Measurements from ENCODE around the gene F8A1.
"Not testable (repeated sequence)": the region's sequence is repeated elsewhere in the genome, so short reads cannot be mapped to it uniquely, and the experiment has no call there.

The F8A1 gene

GRCh38 chrX:154886069-154886788 lies at the start of gene F8A1:
TSS of gene F8A1 (plus strand) at chrX:154886355. CDS start at chrX:154886375, 20 bp downstream.
- H3K4me1 ChIP-seq (ENCODE audit: low read length); H3K4me3 ChIP-seq (ENCODE audit: low read length); H3K4me2 ChIP-seq (ENCODE audit: low read length); H3K9me3 ChIP-seq (ENCODE audit: insufficient read depth, low read length); H3K27ac ChIP-seq (ENCODE audit: low read length); H4K20me1 ChIP-seq (ENCODE audit: insufficient read depth, low read length); H3K27me3 ChIP-seq (ENCODE audit: low read depth, low read length); H3K79me2 ChIP-seq (ENCODE audit: low read length); H3K36me3 ChIP-seq (replicated peaks; ENCODE audit: low read depth, low read length); H3K9ac ChIP-seq (ENCODE audit: low read length); H2AFZ ChIP-seq (ENCODE audit: low read depth, low read length): not testable (repeated sequence)

- no peak overlapping the region for H3K27ac ChIP-seq (ENCODE audit: low read length)
- no peak overlapping the region for H2AFZ ChIP-seq (ENCODE audit: low read depth, low read length)
- no peaks in the 10 kb centered on the region for H3K36me3 ChIP-seq (replicated peaks; ENCODE audit: low read depth, low read length)
- no peaks in the 10 kb centered on the region for H4K20me1 ChIP-seq (ENCODE audit: insufficient read depth, low read length)
- H3K4me3 ChIP-seq (ENCODE audit: low read length) = no peak overlapping the region
- H3K4me1 ChIP-seq (ENCODE audit: low read length) = no peaks in the 10 kb centered on the region
- H3K79me2 ChIP-seq (ENCODE audit: low read length) = no peaks in the 10 kb centered on the region
- H3K9me3 ChIP-seq (ENCODE audit: insufficient read depth, low read length) = no peaks in the 10 kb centered on the region
- TF ChIP-seq EZH2phosphoT487 (IDR thresholded peaks at IDR 0.05; ENCODE audit: low read depth) (no peak), CTCF (IDR thresholded peaks at IDR 0.05; ENCODE audit: low read depth, low read length) (peak; percentile 63)
- H3K4me2 ChIP-seq (ENCODE audit: low read length) = no peak overlapping the region
- H3K9ac ChIP-seq (ENCODE audit: low read length) = no peak overlapping the region
- no peaks in the 10 kb centered on the region for H3K27me3 ChIP-seq (ENCODE audit: low read depth, low read length)
Measured at GRCh38 chrX:154840856-154841255, 45.3 kb upstream of the F8A1 start.

- Histone ChIP-seq H3K4me1 (ENCODE audit: low read length) (no peaks in the 10 kb centered on the region), H3K27ac (ENCODE audit: low read length) (no peak overlapping the region), H3K9me3 (ENCODE audit: insufficient read depth, low read length) (no peaks in the 10 kb centered on the region), H4K20me1 (ENCODE audit: insufficient read depth, low read length) (no peaks in the 10 kb centered on the region), H2AFZ (ENCODE audit: low read depth, low read length) (no peak overlapping the region), H3K4me2 (ENCODE audit: low read length) (no peak overlapping the region), H3K9ac (ENCODE audit: low read length) (no peak overlapping the region), H3K79me2 (ENCODE audit: low read length) (no peaks in the 10 kb centered on the region), H3K4me3 (ENCODE audit: low read length) (no peak overlapping the region), H3K27me3 (ENCODE audit: low read depth, low read length) (no peaks in the 10 kb centered on the region), H3K36me3 (replicated peaks; ENCODE audit: low read depth, low read length) (no peaks in the 10 kb centered on the region)
- no peak for TF ChIP-seq CTCF (IDR thresholded peaks at IDR 0.05; ENCODE audit: low read depth, low read length)
- TF ChIP-seq EZH2phosphoT487 (IDR thresholded peaks at IDR 0.05; ENCODE audit: low read depth) = no peak
Measured at GRCh38 chrX:154850957-154851611, 35.1 kb upstream of the F8A1 start.

GRCh38 chrX:154855256-154855655 lies 30.9 kb upstream of the F8A1 start:
- TF ChIP-seq EZH2phosphoT487 (IDR thresholded peaks at IDR 0.05; ENCODE audit: low read depth) = no peak
- TF ChIP-seq CTCF (IDR thresholded peaks at IDR 0.05; ENCODE audit: low read depth, low read length) = no peak
- Histone ChIP-seq H3K79me2 (ENCODE audit: low read length) (no peaks in the 10 kb centered on the region), H3K9ac (ENCODE audit: low read length) (no peak overlapping the region), H2AFZ (ENCODE audit: low read depth, low read length) (no peak overlapping the region), H3K4me3 (ENCODE audit: low read length) (no peak overlapping the region), H3K9me3 (ENCODE audit: insufficient read depth, low read length) (no peaks in the 10 kb centered on the region), H3K36me3 (replicated peaks; ENCODE audit: low read depth, low read length) (no peaks in the 10 kb centered on the region), H4K20me1 (ENCODE audit: insufficient read depth, low read length) (no peaks in the 10 kb centered on the region), H3K4me1 (ENCODE audit: low read length) (no peaks in the 10 kb centered on the region), H3K27ac (ENCODE audit: low read length) (no peak overlapping the region), H3K27me3 (ENCODE audit: low read depth, low read length) (no peaks in the 10 kb centered on the region), H3K4me2 (ENCODE audit: low read length) (no peak overlapping the region)

- H3K79me2 ChIP-seq (ENCODE audit: low read length); H3K9ac ChIP-seq (ENCODE audit: low read length); H3K36me3 ChIP-seq (replicated peaks; ENCODE audit: low read depth, low read length): not testable (repeated sequence)
Measured at GRCh38 chrX:154868522-154868921, 17.6 kb upstream of the F8A1 start.

More at GRCh38 chrX:154868522-154868921, 17.6 kb upstream of the F8A1 start:
- not testable (repeated sequence) for H2AFZ ChIP-seq (ENCODE audit: low read depth, low read length); H3K4me2 ChIP-seq (ENCODE audit: low read length); H4K20me1 ChIP-seq (ENCODE audit: insufficient read depth, low read length); H3K27me3 ChIP-seq (ENCODE audit: low read depth, low read length); H3K27ac ChIP-seq (ENCODE audit: low read length); H3K4me3 ChIP-seq (ENCODE audit: low read length); H3K9me3 ChIP-seq (ENCODE audit: insufficient read depth, low read length); H3K4me1 ChIP-seq (ENCODE audit: low read length)
